Fibroblast of lung (primary cell): ENCODE measurements around the gene DGCR8. TPM values are rescaled to one million over a fixed set of nuclear protein-coding genes. Genes with fewer than 3 reads are reported as not detected.

ENCODE experiments used
- DNase-seq, 2 donors: peaks; one replicate each; pipeline versions ENCODE4 v3.0.0 to v3.0.0-alpha.2; 2010; ENCODE audit warnings: low read depth in 2 of 2
- H2AFZ ChIP-seq: 2 replicates; pipeline ENCODE4 v1.5.1; 2012; ENCODE audit warnings: low read length, control low read depth, inconsistent platforms
- H3K27ac ChIP-seq: 2 replicates; pipeline ENCODE4 v1.5.1; 2011; ENCODE audit warnings: low read length, control low read depth; ENCODE audit not compliant: insufficient read depth
- H3K27me3 ChIP-seq: 2 replicates; pipeline ENCODE4 v1.5.1; 2011; ENCODE audit warnings: mild to moderate bottlenecking, low read length; ENCODE audit not compliant: control insufficient read depth, insufficient read depth
- H3K36me3 ChIP-seq: 2 replicates; pipeline ENCODE4 v1.5.1; 2011; ENCODE audit warnings: low read length; ENCODE audit not compliant: control insufficient read depth, insufficient read depth
- H3K4me1 ChIP-seq: 2 replicates; pipeline ENCODE4 v1.5.1; 2011; ENCODE audit warnings: low read length; ENCODE audit not compliant: control insufficient read depth, insufficient read depth; ENCODE audit errors: extremely low read depth
- H3K4me2 ChIP-seq: 2 replicates; pipeline ENCODE4 v1.5.1; 2011; ENCODE audit warnings: low read length, control low read depth; ENCODE audit not compliant: insufficient read depth; ENCODE audit errors: extremely low read depth
- H3K4me3 ChIP-seq, 4 experiments: fragments of 200-600 bp in 1 of 4; sonication (generic) in 1 of 4; replicated peaks in 1 of 4; 2 replicates each; pipeline ENCODE4 v1.5.1; 2011 to 2016; ENCODE audit warnings: low read length in 4 of 4, low read depth in 3 of 4, mild to moderate bottlenecking in 3 of 4, control low read depth in 2 of 4, inconsistent platforms in 1 of 4, mixed read lengths in 1 of 4; ENCODE audit not compliant: insufficient read depth in 1 of 4; ENCODE audit errors: control extremely low read depth in 1 of 4
- H3K79me2 ChIP-seq: 2 replicates; pipeline ENCODE4 v1.5.1; 2012; ENCODE audit warnings: mild to moderate bottlenecking, low read length, inconsistent platforms; ENCODE audit not compliant: control insufficient read depth, insufficient read depth
- H3K9ac ChIP-seq: 2 replicates; pipeline ENCODE4 v1.5.1; 2011; ENCODE audit warnings: mild to moderate bottlenecking, low read length, control low read depth; ENCODE audit not compliant: insufficient read depth
- H3K9me3 ChIP-seq: 2 replicates; pipeline ENCODE4 v1.5.1; 2012; ENCODE audit warnings: low read depth, low read length; ENCODE audit not compliant: control insufficient read depth, insufficient read depth
- H4K20me1 ChIP-seq: 2 replicates; pipeline ENCODE4 v1.5.1; 2011; ENCODE audit warnings: low read length; ENCODE audit not compliant: control insufficient read depth, insufficient read depth; ENCODE audit errors: extremely low read depth
- CTCF ChIP-seq, 2 donors: IDR thresholded peaks in 1 of 2; conservative IDR thresholded peaks in 1 of 2; 1 replicate in 1 of 2; 2 replicates in 1 of 2; pipeline ENCODE4 v1.5.1; 2011 to 2012; ENCODE audit warnings: low read length in 2 of 2, control low read depth in 1 of 2, inconsistent platforms in 1 of 2, low read depth in 1 of 2, mild to moderate bottlenecking in 1 of 2
- EZH2 ChIP-seq: IDR thresholded peaks from 2 replicates; pipeline ENCODE4 v1.5.1; 2012; ENCODE audit warnings: low read length, control low read depth, mild to moderate bottlenecking; ENCODE audit errors: missing control alignments
- polyA plus RNA-seq, 2 donors: library from polyadenylated mRNA; depleted of rRNA in 1 of 2; stranded (reverse) in 1 of 2; unstranded in 1 of 2; fragments of >200 nt; gene quantifications; 2 replicates each; pipeline ENCODE4 v1.2.1, GENCODE V29; 2011 to 2012; ENCODE audit warnings: missing spikeins in 1 of 2
- total RNA-seq: library from RNA; depleted of rRNA; stranded (reverse); fragments of >200 nt; gene quantifications from 2 replicates; pipeline ENCODE4 v1.2.1, GENCODE V29; 2014

DGCR8 gene
- total and polyA plus RNA-seq, 2 donors (not counting 1 experiment from before 2014, with no cell fraction given), result 18.8 to 21.3 TPM

DNA sequence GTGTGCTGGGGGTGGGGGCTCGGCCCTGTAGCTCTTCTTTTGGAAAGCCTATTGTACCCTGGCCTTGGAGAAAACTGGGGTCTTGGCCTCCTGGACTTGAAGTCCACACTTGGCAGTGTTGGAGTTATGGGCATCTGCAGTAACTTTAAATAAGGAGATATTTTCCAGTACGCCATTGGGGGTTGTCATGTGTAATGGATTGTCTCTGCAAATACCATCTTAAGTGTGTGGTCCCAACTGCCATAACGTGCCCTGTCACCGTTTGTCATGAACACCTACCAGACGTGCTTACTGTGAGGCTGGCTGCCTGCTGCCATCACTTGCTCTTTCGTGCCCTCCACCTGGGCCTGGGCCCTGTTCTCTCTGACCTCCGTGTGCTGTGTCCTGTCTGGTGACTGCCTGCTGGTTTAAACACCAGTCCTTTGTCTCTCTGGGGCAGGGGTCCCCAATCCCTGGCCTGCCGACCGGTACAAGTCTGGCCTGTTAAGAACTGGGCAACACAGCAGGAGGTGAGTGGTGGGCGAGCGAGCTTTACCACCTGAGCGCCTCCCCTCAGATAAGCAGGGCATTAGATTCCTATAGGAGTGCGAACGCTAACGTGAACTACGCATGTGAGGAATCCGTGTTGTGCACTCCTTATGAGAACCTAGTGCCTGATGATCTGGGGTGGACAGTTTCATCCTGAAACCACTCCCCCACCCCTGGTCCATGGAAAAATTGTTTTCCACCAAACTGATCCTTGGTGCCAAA lies 48.0 kb downstream of the DGCR8 start:
- Histone ChIP-seq H3K4me1 (peaks cover 5% of the 10 kb centered on the region), H3K9me3 (no peaks in the 10 kb centered on the region), H2AFZ (no peak overlapping the region), H3K36me3 (peaks cover 20% of the 10 kb centered on the region), H3K27ac (no peak overlapping the region), H3K79me2 (peaks cover 19% of the 10 kb centered on the region), H3K27me3 (no peaks in the 10 kb centered on the region), H4K20me1 (no peaks in the 10 kb centered on the region), H3K4me3 (no peak overlapping the region), H3K4me2 (no peak overlapping the region), H3K9ac (no peak overlapping the region)
- DNase-seq, result no peak
- TF ChIP-seq EZH2 (no peak), CTCF (conservative IDR thresholded peaks at IDR 0.05 in 1 of 2, IDR thresholded peaks at IDR 0.05 in 1 of 2; ENCODE audit: low read depth in 1 of 2, low read length in 2 of 2) (no peak)

GRCh38 chr22:20128619-20128901 lies 48.5 kb downstream of the DGCR8 start:
- TF ChIP-seq CTCF (conservative IDR thresholded peaks at IDR 0.05 in 1 of 2, IDR thresholded peaks at IDR 0.05 in 1 of 2; ENCODE audit: low read depth in 1 of 2, low read length in 2 of 2) (no peak), EZH2 (no peak)
- Histone ChIP-seq H4K20me1 (no peaks in the 10 kb centered on the region), H3K27me3 (no peaks in the 10 kb centered on the region), H3K9me3 (no peaks in the 10 kb centered on the region), H3K27ac (no peak overlapping the region), H3K4me3 (no peak overlapping the region), H3K36me3 (peaks cover 19% of the 10 kb centered on the region), H3K4me2 (no peak overlapping the region), H3K9ac (no peak overlapping the region), H3K4me1 (peaks cover 5% of the 10 kb centered on the region), H3K79me2 (peaks cover 21% of the 10 kb centered on the region), H2AFZ (no peak overlapping the region)
- DNase-seq, result no peak

DNA sequence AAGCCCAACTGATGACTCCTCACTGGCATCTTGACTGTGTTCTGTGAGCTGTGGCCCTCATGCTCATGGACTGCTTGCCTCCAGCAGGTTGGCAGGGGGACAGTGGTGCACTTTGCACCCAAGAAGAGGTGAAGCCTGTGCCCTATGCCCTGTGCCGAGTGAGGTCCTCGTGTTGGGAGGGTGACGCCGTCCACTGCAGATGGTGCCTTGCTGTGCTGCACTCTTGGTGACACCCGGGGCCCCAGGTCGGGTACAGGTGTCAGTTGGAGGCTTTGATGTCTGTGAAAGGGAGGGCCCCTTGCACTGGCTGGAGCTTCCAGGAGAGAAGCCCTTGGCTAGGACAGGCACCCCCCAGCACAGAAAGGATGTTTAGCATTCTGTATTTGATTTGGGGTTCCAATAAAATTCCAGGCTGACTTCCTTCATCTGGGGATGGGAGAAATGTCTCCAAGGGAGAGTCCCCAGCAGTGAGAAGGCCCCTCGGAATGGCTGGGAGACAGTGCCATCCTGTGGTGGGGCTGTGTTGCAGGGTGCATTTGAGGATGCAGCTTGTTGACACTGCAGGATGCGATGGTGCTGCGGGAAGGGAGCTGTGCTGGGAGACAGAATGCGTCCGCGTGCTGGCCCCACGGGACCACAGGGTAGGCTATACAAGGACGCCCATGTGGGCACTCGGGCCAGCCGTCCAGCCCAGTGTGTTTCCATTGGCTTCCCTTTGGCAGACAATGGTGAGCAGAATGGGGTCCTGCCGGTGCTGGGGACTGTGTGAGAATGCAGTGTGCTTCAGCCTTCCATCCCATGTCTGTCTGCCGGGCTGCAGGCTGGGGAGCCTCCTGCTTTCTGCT lies 49.1 kb downstream of the DGCR8 start:
- H3K4me3 ChIP-seq, result no peak overlapping the region
- DNase-seq, result peak in 1 of 2 donors; percentile 26
- H3K4me2 ChIP-seq, result no peak overlapping the region
- H2AFZ ChIP-seq, result no peak overlapping the region
- H3K9ac ChIP-seq, result no peak overlapping the region
- H3K27me3 ChIP-seq, result no peaks in the 10 kb centered on the region
- peaks cover 23% of the 10 kb centered on the region for H3K79me2 ChIP-seq
- no peaks in the 10 kb centered on the region for H3K9me3 ChIP-seq
- no peaks in the 10 kb centered on the region for H4K20me1 ChIP-seq
- peaks cover 14% of the 10 kb centered on the region for H3K36me3 ChIP-seq
- TF ChIP-seq EZH2 (no peak), CTCF (conservative IDR thresholded peaks at IDR 0.05 in 1 of 2, IDR thresholded peaks at IDR 0.05 in 1 of 2; ENCODE audit: low read depth in 1 of 2, low read length in 2 of 2) (peak; percentile 20 to 39)
- peaks cover 5% of the 10 kb centered on the region for H3K4me1 ChIP-seq
- H3K27ac ChIP-seq, result no peak overlapping the region
